ENCODE results near the gene ERC1. TPM values are rescaled to one million over a fixed set of nuclear protein-coding genes. Genes with fewer than 3 reads are reported as not detected.
A peak's percentile ranks its signal among the peaks of the same experiment; 100 is the strongest.

Gene ERC1
- total and polyA plus RNA-seq, 4 donors = 7.4 to 78.2 (median 39.8) TPM

GRCh38 chr12:1481906-1482305, 490.9 kb downstream of the ERC1 start:
- Histone ChIP-seq H3K36me3 (ENCODE audit: control insufficient read depth in 4 of 4, insufficient read depth in 4 of 4, low read length in 4 of 4) (peaks cover 0 to 2% (median 0%) of the 10 kb centered on the region in 4 donors), H3K9ac (ENCODE audit: insufficient read depth in 1 of 2, low read length in 2 of 2) (no peak overlapping the region), H3K4me3 (no peak overlapping the region), H3K9me3 (ENCODE audit: control insufficient read depth in 4 of 4, insufficient read depth in 3 of 4, low read length in 3 of 4) (no peaks in the 10 kb centered on the region), H3K27me3 (ENCODE audit: control insufficient read depth in 3 of 3, insufficient read depth in 3 of 3, low read length in 2 of 3) (no peaks in the 10 kb centered on the region), H3K4me1 (ENCODE audit: control insufficient read depth in 5 of 5, insufficient read depth in 5 of 5, low read length in 5 of 5) (peaks cover 0 to 10% (median 0%) of the 10 kb centered on the region in 5 donors), H3K27ac (ENCODE audit: low read depth in 1 of 2, low read length in 1 of 2) (no peak overlapping the region)
- no peak for ATAC-seq (ENCODE audit: insufficient read depth, low FRiP score)
- DNase-seq = peak; percentile 53 to 81 (median 55)
- no peak for TF ChIP-seq CTCF (IDR thresholded peaks at IDR 0.05; ENCODE audit: control extremely low read depth, extremely low read depth)
- 89% methylated on average over 8 of the region's 8 CpGs for WGBS, 2 donors

- Histone ChIP-seq H3K27ac (ENCODE audit: low read depth in 1 of 2, low read length in 1 of 2) (no peak overlapping the region), H3K9ac (ENCODE audit: insufficient read depth in 1 of 2, low read length in 2 of 2) (no peak overlapping the region)
Observed at GRCh38 chr12:1488908-1489381, 497.9 kb downstream of the ERC1 start.

GRCh38 chr12:1491983-1492697, 501.1 kb downstream of the ERC1 start:
- ATAC-seq (ENCODE audit: insufficient read depth, low FRiP score) (no peak), DNase-seq (no peak)
- no peak overlapping the region for H3K9ac ChIP-seq (ENCODE audit: insufficient read depth in 1 of 2, low read length in 2 of 2)
- H3K9me3 ChIP-seq (ENCODE audit: control insufficient read depth in 4 of 4, insufficient read depth in 3 of 4, low read length in 3 of 4) = no peaks in the 10 kb centered on the region
- H3K36me3 ChIP-seq (ENCODE audit: control insufficient read depth in 4 of 4, insufficient read depth in 4 of 4, low read length in 4 of 4) = peaks cover 10 to 19% (median 16%) of the 10 kb centered on the region in 4 donors
- no peak overlapping the region for H3K4me3 ChIP-seq
- TF ChIP-seq CTCF (IDR thresholded peaks at IDR 0.05; ENCODE audit: control extremely low read depth, extremely low read depth) = no peak
- H3K4me1 ChIP-seq (ENCODE audit: control insufficient read depth in 5 of 5, insufficient read depth in 5 of 5, low read length in 5 of 5) = peaks cover 0 to 14% (median 0%) of the 10 kb centered on the region in 5 donors
- no peak overlapping the region for H3K27ac ChIP-seq (ENCODE audit: low read depth in 1 of 2, low read length in 1 of 2)
- 85 to 94% methylated on average over 16 of the region's 16 CpGs for WGBS, 2 donors
- no peaks in the 10 kb centered on the region for H3K27me3 ChIP-seq (ENCODE audit: control insufficient read depth in 3 of 3, insufficient read depth in 3 of 3, low read length in 2 of 3)

More at GRCh38 chr12:1488908-1489381, 497.9 kb downstream of the ERC1 start:
- Histone ChIP-seq H3K9me3 (ENCODE audit: control insufficient read depth in 4 of 4, insufficient read depth in 3 of 4, low read length in 3 of 4) (no peaks in the 10 kb centered on the region), H3K4me3 (no peak overlapping the region), H3K36me3 (ENCODE audit: control insufficient read depth in 4 of 4, insufficient read depth in 4 of 4, low read length in 4 of 4) (peaks cover 10 to 17% (median 15%) of the 10 kb centered on the region in 4 donors), H3K4me1 (ENCODE audit: control insufficient read depth in 5 of 5, insufficient read depth in 5 of 5, low read length in 5 of 5) (no peaks in the 10 kb centered on the region), H3K27me3 (ENCODE audit: control insufficient read depth in 3 of 3, insufficient read depth in 3 of 3, low read length in 2 of 3) (no peaks in the 10 kb centered on the region)
- DNase-seq (peak in 1 of 3 donors; percentile 33), ATAC-seq (ENCODE audit: insufficient read depth, low FRiP score) (no peak)
- 49 to 60% methylated on average over 13 of the region's 13 CpGs for WGBS, 2 donors
- TF ChIP-seq CTCF (IDR thresholded peaks at IDR 0.05; ENCODE audit: control extremely low read depth, extremely low read depth) = no peak

Measured in lung (tissue), 12 donors.